Measurements from ENCODE around the gene PCSK5.
A peak's percentile ranks its signal among the peaks of the same experiment; 100 is the strongest.
"Not testable (repeated sequence)": the region's sequence is repeated elsewhere in the genome, so short reads cannot be mapped to it uniquely, and the experiment has no call there.

PCSK5 gene

GRCh38 chr9:75890472-75891276, at the start of gene PCSK5:
PCSK5 (plus strand) TSS chr9:75890673; CDS start chr9:75891182, 509 bp downstream.
- DNase-seq (ENCODE audit: low spot score): peak; percentile 81

- DNase-seq (ENCODE audit: low spot score): no peak
Measured at GRCh38 chr9:75844321-75844720, 46.2 kb upstream of the PCSK5 start.

- no peak for DNase-seq (ENCODE audit: low spot score)
Measured at GRCh38 chr9:75845806-75846205, 44.7 kb upstream of the PCSK5 start.

GRCh38 chr9:75847085-75847484, 43.4 kb upstream of the PCSK5 start:
- no peak for DNase-seq (ENCODE audit: low spot score)

GRCh38 chr9:75850459-75851200, 39.8 kb upstream of the PCSK5 start:
- DNase-seq (ENCODE audit: low spot score): no peak

GRCh38 chr9:75851917-75852316, 38.6 kb upstream of the PCSK5 start:
- no peak for DNase-seq (ENCODE audit: low spot score)

GRCh38 chr9:75852746-75853145, 37.7 kb upstream of the PCSK5 start:
- DNase-seq (ENCODE audit: low spot score): no peak

- no peak for DNase-seq (ENCODE audit: low spot score)
Measured at GRCh38 chr9:75855509-75855908, 35.0 kb upstream of the PCSK5 start.

- no peak for DNase-seq (ENCODE audit: low spot score)
Measured at GRCh38 chr9:75858497-75859092, 31.9 kb upstream of the PCSK5 start.

GRCh38 chr9:75864266-75864665, 26.2 kb upstream of the PCSK5 start:
- DNase-seq (ENCODE audit: low spot score): no peak

- peak; percentile 62 for DNase-seq (ENCODE audit: low spot score)
Measured at GRCh38 chr9:75866273-75866871, 24.1 kb upstream of the PCSK5 start.

GRCh38 chr9:75868526-75868925, 21.9 kb upstream of the PCSK5 start:
- not testable (repeated sequence) for DNase-seq (ENCODE audit: low spot score)

- DNase-seq (ENCODE audit: low spot score): no peak
Measured at GRCh38 chr9:75869236-75869635, 21.2 kb upstream of the PCSK5 start.

- no peak for DNase-seq (ENCODE audit: low spot score)
Measured at GRCh38 chr9:75870450-75870849, 20.0 kb upstream of the PCSK5 start.

- no peak for DNase-seq (ENCODE audit: low spot score)
Measured at GRCh38 chr9:75871624-75872023, 18.8 kb upstream of the PCSK5 start.

GRCh38 chr9:75873712-75874111, 16.8 kb upstream of the PCSK5 start:
- no peak for DNase-seq (ENCODE audit: low spot score)

- no peak for DNase-seq (ENCODE audit: low spot score)
Measured at GRCh38 chr9:75876999-75877640, 13.4 kb upstream of the PCSK5 start.

- DNase-seq (ENCODE audit: low spot score): no peak
Measured at GRCh38 chr9:75878488-75878860, 12.0 kb upstream of the PCSK5 start.

- no peak for DNase-seq (ENCODE audit: low spot score)
Measured at GRCh38 chr9:75880618-75881017, 9.9 kb upstream of the PCSK5 start.

- DNase-seq (ENCODE audit: low spot score): no peak
Measured at GRCh38 chr9:75881761-75882160, 8.7 kb upstream of the PCSK5 start.

- DNase-seq (ENCODE audit: low spot score): no peak
Measured at GRCh38 chr9:75885652-75886051, 4.8 kb upstream of the PCSK5 start.

GRCh38 chr9:75889577-75889976, 896 bp upstream of the PCSK5 start:
- DNase-seq (ENCODE audit: low spot score): no peak
